Fibroblast of the conjunctiva (primary cell): Measurements from ENCODE around the gene HSFX1.
"Not testable (repeated sequence)": the region's sequence is repeated elsewhere in the genome, so short reads cannot be mapped to it uniquely, and the experiment has no call there.

ENCODE experiments used
- DNase-seq: peaks from one replicate; pipeline ENCODE4 v3.0.0-alpha.2; 2010; ENCODE audit warnings: low read depth

HSFX1 gene

GRCh38 chrX:149773768-149774167, at the start of gene HSFX1:
Gene HSFX1, plus strand, starts transcription at chrX:149774068. Its CDS starts 614 bp downstream, at chrX:149774682.
- DNase-seq, result not testable (repeated sequence)

GRCh38 chrX:149727308-149727707, 46.6 kb upstream of the HSFX1 start:
- DNase-seq, result not testable (repeated sequence)

- not testable (repeated sequence) for DNase-seq
Observed at GRCh38 chrX:149742269-149742668, 31.6 kb upstream of the HSFX1 start.

- not testable (repeated sequence) for DNase-seq
Observed at GRCh38 chrX:149746390-149747007, 27.4 kb upstream of the HSFX1 start.

- DNase-seq, result no peak
Observed at GRCh38 chrX:149757206-149758067, 16.4 kb upstream of the HSFX1 start.

- DNase-seq, result no peak
Observed at GRCh38 chrX:149758068-149758714, 15.7 kb upstream of the HSFX1 start.

- DNase-seq, result not testable (repeated sequence)
Observed at GRCh38 chrX:149758715-149759078, 15.2 kb upstream of the HSFX1 start.

- DNase-seq, result no peak
Observed at GRCh38 chrX:149759824-149760223, 14.0 kb upstream of the HSFX1 start.

GRCh38 chrX:149760965-149761364, 12.9 kb upstream of the HSFX1 start:
- DNase-seq, result no peak

- not testable (repeated sequence) for DNase-seq
Observed at GRCh38 chrX:149761858-149762674, 11.8 kb upstream of the HSFX1 start.

- DNase-seq, result no peak
Observed at GRCh38 chrX:149762696-149763614, 10.9 kb upstream of the HSFX1 start.

GRCh38 chrX:149770344-149770743, 3.5 kb upstream of the HSFX1 start:
- DNase-seq, result not testable (repeated sequence)

GRCh38 chrX:149773026-149773425, 842 bp upstream of the HSFX1 start:
- not testable (repeated sequence) for DNase-seq

- DNase-seq, result not testable (repeated sequence)
Observed at GRCh38 chrX:149777999-149778398, 4.1 kb downstream of the HSFX1 start.

- DNase-seq, result not testable (repeated sequence)
Observed at GRCh38 chrX:149781727-149782126, 7.9 kb downstream of the HSFX1 start, which contains the start of gene MAGEA9. Gene MAGEA9, plus strand, starts transcription at chrX:149781930. Its CDS starts 4,281 bp downstream, at chrX:149786211.

GRCh38 chrX:149795531-149795930, 21.7 kb downstream of the HSFX1 start:
- not testable (repeated sequence) for DNase-seq

- no peak for DNase-seq
Observed at GRCh38 chrX:149799095-149799714, 25.3 kb downstream of the HSFX1 start.

- no peak for DNase-seq
Observed at GRCh38 chrX:149799938-149800337, 26.1 kb downstream of the HSFX1 start.

- no peak for DNase-seq
Observed at GRCh38 chrX:149803458-149804062, 29.7 kb downstream of the HSFX1 start.

GRCh38 chrX:149804102-149804501, 30.2 kb downstream of the HSFX1 start:
- DNase-seq, result no peak
